Thyroid gland (tissue), 4 donors: ENCODE results near the gene COL19A1. TPM values are rescaled to one million over a fixed set of nuclear protein-coding genes. Genes with fewer than 3 reads are reported as not detected.

Source experiments
- DNase-seq, 2 donors: peaks; one replicate each; pipeline ENCODE4 v3.0.0-alpha.2; 2019
- H3K27ac ChIP-seq, 3 donors: fragments of 200-600 bp; sonication (generic); 1 replicate in 2 of 3; 2 replicates in 1 of 3; pipeline ENCODE4 v1.5.1; 2016 to 2019; ENCODE audit warnings: mild to moderate bottlenecking in 1 of 3, moderate library complexity in 1 of 3
- H3K27me3 ChIP-seq: fragments of 200-600 bp; sonication (generic); one replicate; pipeline ENCODE4 v1.5.1; 2019
- H3K36me3 ChIP-seq, 2 donors: fragments of 200-600 bp; sonication (generic); one replicate each; pipeline ENCODE4 v1.5.1; 2016 to 2019
- H3K4me1 ChIP-seq, 2 donors: fragments of 200-600 bp; sonication (generic); one replicate each; pipeline ENCODE4 v1.5.1; 2017 to 2019
- H3K4me3 ChIP-seq, 3 donors: fragments of 200-600 bp; sonication (generic); replicated peaks in 1 of 3; 1 replicate in 2 of 3; 2 replicates in 1 of 3; pipeline ENCODE4 v1.5.1; 2016; ENCODE audit warnings: mild to moderate bottlenecking in 1 of 3
- H3K9me3 ChIP-seq: fragments of 200-600 bp; sonication (generic); one replicate; pipeline ENCODE4 v1.5.1; 2017
- POLR2A ChIP-seq, 2 donors: fragments of 450-650 bp; IDR thresholded peaks; one replicate each; pipeline ENCODE4 v1.6.1; 2017; ENCODE audit warnings: antibody characterized with exemption in 2 of 2, mild to moderate bottlenecking in 2 of 2, moderate library complexity in 1 of 2
- WGBS, 2 donors: methylation state at CpG; one replicate each; pipeline ENCODE4 v1.1.5; 2017; 5-methylcytosine and 5-hydroxymethylcytosine counted together
- intact Hi-C: fragments of 100-400 bp; cut with DNase I; formaldehyde crosslinking; loops from one replicate; pipeline ENCODE4 v1.15.1; 2023
- total RNA-seq, 4 donors: library from RNA; depleted of rRNA; stranded (reverse); fragments of >200 nt; gene quantifications; one replicate each; pipeline ENCODE4 v1.2.3, GENCODE V29; 2016
- TF ChIP-seq, protein P1 (sequence below), 6 experiments: fragments of 200-600 bp in 3 of 6; fragments of 450-650 bp in 3 of 6; sonication (generic) in 3 of 6; IDR thresholded peaks; one replicate each; pipeline ENCODE4 v1.5.1; 2016 to 2019; ENCODE audit warnings: antibody characterized with exemption in 6 of 6, mild to moderate bottlenecking in 2 of 6, inconsistent platforms in 1 of 6, moderate library complexity in 1 of 6

COL19A1 gene
- total RNA-seq, 4 donors from 2014 or later, result not detected

DNA sequence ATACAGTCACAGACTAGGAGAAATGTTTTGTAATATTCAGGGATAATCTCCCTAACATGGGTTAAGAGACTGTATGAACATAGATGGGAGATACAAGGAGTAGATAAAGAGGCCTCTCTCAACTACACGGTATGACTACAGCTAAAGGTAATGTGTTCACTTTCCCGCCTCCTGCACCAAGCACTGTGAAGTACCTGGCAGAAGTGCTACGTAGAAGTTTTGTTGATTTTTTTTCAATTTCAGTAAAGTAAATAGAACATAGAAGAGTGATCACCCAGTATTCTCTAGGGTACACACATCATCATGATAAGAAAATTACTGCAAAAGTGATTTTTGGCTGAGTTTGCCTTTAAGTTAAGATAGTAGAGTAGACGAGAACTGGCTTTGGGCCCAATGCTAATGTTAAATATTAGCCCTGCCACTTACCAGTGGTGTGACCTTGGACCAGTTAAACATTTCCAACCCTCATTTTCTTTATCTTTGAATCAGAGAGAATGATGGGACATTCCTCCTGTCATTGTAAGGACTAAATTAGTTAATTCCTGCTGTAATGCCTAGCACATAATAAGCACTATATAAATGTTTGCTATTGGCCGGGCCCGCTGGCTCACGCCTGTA is 253.0 kb downstream of the COL19A1 start:
- H3K4me3 ChIP-seq, result no peak overlapping the region

DNA sequence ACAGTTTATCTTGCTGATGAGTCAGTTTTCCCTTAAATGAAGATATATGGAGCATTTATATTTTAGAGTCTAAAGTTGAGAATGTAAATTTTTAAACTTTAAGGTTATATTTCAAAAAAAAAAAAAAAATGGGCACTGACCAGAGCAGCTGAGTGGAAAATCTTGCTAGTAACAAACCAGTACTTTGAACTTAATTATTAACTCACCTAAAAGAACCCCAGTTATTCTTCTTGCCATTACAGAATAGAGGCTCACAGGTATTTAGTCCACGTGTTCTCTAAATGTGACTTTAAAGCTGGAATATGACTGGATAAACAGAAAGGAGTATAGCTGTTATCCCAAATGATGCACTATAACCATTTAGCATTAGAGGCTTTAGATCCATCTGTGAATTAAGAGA is 258.1 kb downstream of the COL19A1 start:
- intact Hi-C loops, result no loop called here
- no peak overlapping the region for H3K27ac ChIP-seq
- no peaks in the 10 kb centered on the region for H3K36me3 ChIP-seq
- H3K27me3 ChIP-seq, result no peaks in the 10 kb centered on the region
- no peak overlapping the region for H3K4me3 ChIP-seq
- TF ChIP-seq POLR2A (IDR thresholded peaks at IDR 0.05), result no peak
- TF ChIP-seq, protein P1, sequence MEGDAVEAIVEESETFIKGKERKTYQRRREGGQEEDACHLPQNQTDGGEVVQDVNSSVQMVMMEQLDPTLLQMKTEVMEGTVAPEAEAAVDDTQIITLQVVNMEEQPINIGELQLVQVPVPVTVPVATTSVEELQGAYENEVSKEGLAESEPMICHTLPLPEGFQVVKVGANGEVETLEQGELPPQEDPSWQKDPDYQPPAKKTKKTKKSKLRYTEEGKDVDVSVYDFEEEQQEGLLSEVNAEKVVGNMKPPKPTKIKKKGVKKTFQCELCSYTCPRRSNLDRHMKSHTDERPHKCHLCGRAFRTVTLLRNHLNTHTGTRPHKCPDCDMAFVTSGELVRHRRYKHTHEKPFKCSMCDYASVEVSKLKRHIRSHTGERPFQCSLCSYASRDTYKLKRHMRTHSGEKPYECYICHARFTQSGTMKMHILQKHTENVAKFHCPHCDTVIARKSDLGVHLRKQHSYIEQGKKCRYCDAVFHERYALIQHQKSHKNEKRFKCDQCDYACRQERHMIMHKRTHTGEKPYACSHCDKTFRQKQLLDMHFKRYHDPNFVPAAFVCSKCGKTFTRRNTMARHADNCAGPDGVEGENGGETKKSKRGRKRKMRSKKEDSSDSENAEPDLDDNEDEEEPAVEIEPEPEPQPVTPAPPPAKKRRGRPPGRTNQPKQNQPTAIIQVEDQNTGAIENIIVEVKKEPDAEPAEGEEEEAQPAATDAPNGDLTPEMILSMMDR (IDR thresholded peaks at IDR 0.05), result no peak
- 89 to 95% methylated on average over 1 of the region's 1 CpG for WGBS, 2 donors
- DNase-seq, result no peak
- H3K4me1 ChIP-seq, result no peaks in the 10 kb centered on the region
- no peaks in the 10 kb centered on the region for H3K9me3 ChIP-seq

More for the DNA sequence above, 253.0 kb downstream of the COL19A1 start:
- TF ChIP-seq POLR2A (IDR thresholded peaks at IDR 0.05), result no peak
- TF ChIP-seq, protein P1 (IDR thresholded peaks at IDR 0.05), result no peak
- Histone ChIP-seq H3K27me3 (no peaks in the 10 kb centered on the region), H3K4me1 (peaks cover 0 to 5% of the 10 kb centered on the region in 2 donors), H3K9me3 (no peaks in the 10 kb centered on the region), H3K27ac (no peak overlapping the region), H3K36me3 (no peaks in the 10 kb centered on the region)
- DNase-seq, result no peak
- intact Hi-C loops, result no loop called here
- 73 to 74% methylated on average over 7 of the region's 7 CpGs for WGBS, 2 donors

DNA sequence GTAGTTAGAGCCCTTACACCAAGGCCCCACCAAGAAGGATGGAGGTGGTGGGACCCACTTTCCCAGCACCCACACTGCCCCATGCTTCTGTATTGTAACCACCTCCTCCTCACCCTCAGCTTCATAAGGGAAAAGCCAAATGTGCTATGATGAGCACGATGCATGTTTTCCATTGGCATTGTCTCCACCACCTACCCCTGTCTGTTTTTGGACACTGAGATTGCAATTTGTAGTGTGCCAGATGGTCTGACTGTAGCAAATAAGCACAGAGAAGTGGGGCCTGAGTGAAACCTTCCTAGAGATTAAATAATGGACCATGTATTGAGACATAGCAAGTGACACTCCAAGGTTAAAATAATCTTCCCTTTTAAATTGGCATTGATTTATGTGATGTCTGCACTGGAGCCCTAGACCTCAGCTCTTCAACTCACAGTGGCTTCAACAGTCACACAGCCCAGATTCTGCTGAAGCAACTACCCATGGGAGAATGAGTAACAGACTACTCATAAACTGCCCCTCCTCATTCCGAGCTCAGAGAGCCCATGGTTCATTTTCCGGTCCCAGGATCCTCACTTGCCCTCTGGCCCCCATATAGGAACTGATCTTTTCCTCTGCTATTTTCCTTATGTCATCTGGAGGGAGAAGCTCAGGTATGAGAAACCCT is 258.7 kb downstream of the COL19A1 start:
- no peak overlapping the region for H3K27ac ChIP-seq
- no peaks in the 10 kb centered on the region for H3K9me3 ChIP-seq
- TF ChIP-seq POLR2A (IDR thresholded peaks at IDR 0.05), result no peak
- TF ChIP-seq, protein P1 (IDR thresholded peaks at IDR 0.05), result no peak
- H3K4me1 ChIP-seq, result no peaks in the 10 kb centered on the region
- WGBS, 2 donors, result 76 to 78% methylated on average over 3 of the region's 3 CpGs
- intact Hi-C loops, result no loop called here
- DNase-seq, result no peak
- no peaks in the 10 kb centered on the region for H3K27me3 ChIP-seq
- H3K4me3 ChIP-seq, result no peak overlapping the region
- no peaks in the 10 kb centered on the region for H3K36me3 ChIP-seq

- 84 to 88% methylated on average over 3 of the region's 3 CpGs for WGBS, 2 donors
- TF ChIP-seq, protein P1 (IDR thresholded peaks at IDR 0.05), result no peak
- no peak for TF ChIP-seq POLR2A (IDR thresholded peaks at IDR 0.05)
- no peak overlapping the region for H3K4me3 ChIP-seq
- intact Hi-C loops, result no loop called here
- no peak for DNase-seq
- H3K27me3 ChIP-seq, result no peaks in the 10 kb centered on the region
- H3K27ac ChIP-seq, result no peak overlapping the region
- no peaks in the 10 kb centered on the region for H3K36me3 ChIP-seq
- no peaks in the 10 kb centered on the region for H3K9me3 ChIP-seq
- H3K4me1 ChIP-seq, result no peaks in the 10 kb centered on the region
These were observed 259.2 kb downstream of the COL19A1 start for GRCh38 chr6:70125602-70126001.

GRCh38 chr6:70129341-70129740 is 263.0 kb downstream of the COL19A1 start:
- DNase-seq, result no peak
- Histone ChIP-seq H3K27me3 (no peaks in the 10 kb centered on the region), H3K9me3 (no peaks in the 10 kb centered on the region), H3K27ac (no peak overlapping the region), H3K4me3 (no peak overlapping the region), H3K4me1 (no peaks in the 10 kb centered on the region), H3K36me3 (no peaks in the 10 kb centered on the region)
- TF ChIP-seq POLR2A (IDR thresholded peaks at IDR 0.05), result no peak
- TF ChIP-seq, protein P1 (IDR thresholded peaks at IDR 0.05), result no peak
- WGBS, 2 donors, result 87 to 91% methylated on average over 3 of the region's 3 CpGs
- intact Hi-C loops, result no loop called here
